Measurements from ENCODE around the gene SVEP1. TPM values are rescaled to one million over a fixed set of nuclear protein-coding genes. Genes with fewer than 3 reads are reported as not detected.
"Not testable (repeated sequence)": the region's sequence is repeated elsewhere in the genome, so short reads cannot be mapped to it uniquely, and the experiment has no call there.

Gene SVEP1
- total and polyA plus RNA-seq, 7 donors: 0.78 to 16.3 (median 5.5) TPM

DNA sequence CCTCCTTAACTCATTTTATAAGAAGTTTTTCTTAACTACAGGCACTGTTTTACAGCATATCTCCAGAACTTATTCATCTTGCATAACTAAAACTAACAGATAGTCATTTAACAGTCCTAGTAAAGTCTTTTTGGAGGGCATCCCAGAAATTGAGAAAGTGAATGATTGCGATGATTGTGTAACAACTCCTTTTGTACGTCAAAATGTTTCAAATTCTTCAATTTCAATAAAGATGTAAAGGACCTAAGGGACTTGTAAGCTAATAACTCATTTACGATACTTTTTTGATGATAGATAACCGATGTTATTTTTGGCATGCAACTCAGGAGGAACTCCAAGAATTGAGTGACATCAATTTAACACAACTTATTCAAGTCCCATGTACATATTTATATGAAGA is 42.7 kb downstream of the SVEP1 start:
- DNase-seq (no peak), ATAC-seq (no peak)
- Histone ChIP-seq H3K4me1 (peaks cover 3% of the 10 kb centered on the region), H3K27me3 (ENCODE audit: insufficient read depth in 3 of 3, low read length in 2 of 3) (no peaks in the 10 kb centered on the region), H3K27ac (no peak overlapping the region), H3K9me3 (no peaks in the 10 kb centered on the region), H3K4me3 (no peak overlapping the region), H3K36me3 (ENCODE audit: insufficient read depth in 1 of 2, low read depth in 1 of 2) (no peaks in the 10 kb centered on the region)
- intact Hi-C loops (cut with DNase I): no loop called here
- 61 to 68% (median 61%) methylated on average over 4 of the region's 4 CpGs for WGBS, 3 donors
- TF ChIP-seq, protein P1, sequence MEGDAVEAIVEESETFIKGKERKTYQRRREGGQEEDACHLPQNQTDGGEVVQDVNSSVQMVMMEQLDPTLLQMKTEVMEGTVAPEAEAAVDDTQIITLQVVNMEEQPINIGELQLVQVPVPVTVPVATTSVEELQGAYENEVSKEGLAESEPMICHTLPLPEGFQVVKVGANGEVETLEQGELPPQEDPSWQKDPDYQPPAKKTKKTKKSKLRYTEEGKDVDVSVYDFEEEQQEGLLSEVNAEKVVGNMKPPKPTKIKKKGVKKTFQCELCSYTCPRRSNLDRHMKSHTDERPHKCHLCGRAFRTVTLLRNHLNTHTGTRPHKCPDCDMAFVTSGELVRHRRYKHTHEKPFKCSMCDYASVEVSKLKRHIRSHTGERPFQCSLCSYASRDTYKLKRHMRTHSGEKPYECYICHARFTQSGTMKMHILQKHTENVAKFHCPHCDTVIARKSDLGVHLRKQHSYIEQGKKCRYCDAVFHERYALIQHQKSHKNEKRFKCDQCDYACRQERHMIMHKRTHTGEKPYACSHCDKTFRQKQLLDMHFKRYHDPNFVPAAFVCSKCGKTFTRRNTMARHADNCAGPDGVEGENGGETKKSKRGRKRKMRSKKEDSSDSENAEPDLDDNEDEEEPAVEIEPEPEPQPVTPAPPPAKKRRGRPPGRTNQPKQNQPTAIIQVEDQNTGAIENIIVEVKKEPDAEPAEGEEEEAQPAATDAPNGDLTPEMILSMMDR (IDR thresholded peaks at IDR 0.05): no peak

DNA sequence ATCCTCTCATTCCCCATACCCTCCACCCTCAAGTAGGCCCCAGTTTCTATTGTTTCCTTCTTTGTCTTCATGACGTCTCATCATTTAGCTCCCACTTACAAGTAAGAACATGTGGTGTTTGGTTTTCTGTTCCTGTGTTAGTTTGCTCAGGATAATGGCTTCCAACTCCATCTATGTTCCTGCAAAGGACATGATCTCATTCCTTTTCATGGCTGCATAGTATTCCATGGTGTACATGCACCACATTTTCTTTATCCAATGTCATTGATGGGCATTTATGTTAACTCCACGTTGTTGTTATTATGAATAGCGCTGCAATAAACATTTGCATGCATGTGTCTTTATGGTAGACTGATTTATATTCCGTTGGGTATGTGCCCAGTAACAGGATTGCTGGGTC is 45.4 kb downstream of the SVEP1 start:
- H3K9me3 ChIP-seq; H3K4me1 ChIP-seq; DNase-seq; intact Hi-C loops (cut with DNase I); H3K36me3 ChIP-seq (ENCODE audit: insufficient read depth in 1 of 2, low read depth in 1 of 2); H3K27ac ChIP-seq; H3K4me3 ChIP-seq; ATAC-seq; H3K27me3 ChIP-seq (ENCODE audit: insufficient read depth in 3 of 3, low read length in 2 of 3): not testable (repeated sequence)
- 85 to 90% (median 90%) methylated on average over 4 of the region's 4 CpGs for WGBS, 3 donors

DNA sequence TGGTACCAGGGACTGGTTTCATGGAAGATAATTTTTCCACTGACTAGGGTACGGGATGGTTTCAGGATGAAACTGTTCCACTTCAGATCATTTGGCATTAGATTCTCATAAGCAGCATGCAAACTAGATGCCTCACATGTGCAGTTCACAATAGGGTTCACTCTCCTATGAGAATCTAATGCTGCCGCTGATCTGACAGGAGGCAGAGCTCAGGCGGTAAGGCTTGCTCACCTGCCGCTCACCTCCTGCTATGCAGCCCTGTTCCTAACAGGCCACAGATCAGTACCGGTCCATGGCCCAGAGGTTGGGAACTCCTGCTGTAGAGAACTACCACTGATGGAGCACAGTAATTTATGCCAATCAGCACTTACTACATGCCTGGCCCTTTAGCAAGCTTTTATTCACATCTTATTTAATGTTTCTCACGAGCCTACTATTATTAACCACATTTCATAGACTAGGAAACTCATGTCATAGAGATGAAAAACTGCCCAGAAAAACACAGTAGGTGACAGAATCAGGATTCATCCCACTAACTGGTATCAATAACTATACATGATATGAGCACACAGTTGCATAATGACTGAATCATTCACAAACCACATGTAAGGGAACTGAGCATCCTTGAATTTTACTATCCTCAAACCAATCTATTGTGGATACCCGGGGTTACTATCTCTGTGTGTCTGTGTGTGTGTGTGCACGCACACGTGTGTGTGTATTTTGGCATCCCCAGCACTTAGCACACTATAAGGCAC is 46.5 kb downstream of the SVEP1 start:
- Histone ChIP-seq H3K27ac (no peak overlapping the region), H3K4me1 (peaks cover 3% of the 10 kb centered on the region), H3K4me3 (no peak overlapping the region), H3K36me3 (ENCODE audit: insufficient read depth in 1 of 2, low read depth in 1 of 2) (no peaks in the 10 kb centered on the region), H3K27me3 (ENCODE audit: insufficient read depth in 3 of 3, low read length in 2 of 3) (no peaks in the 10 kb centered on the region), H3K9me3 (no peaks in the 10 kb centered on the region)
- intact Hi-C loops (cut with DNase I): no loop called here
- ATAC-seq: no peak
- TF ChIP-seq, protein P1 (IDR thresholded peaks at IDR 0.05): no peak
- 68 to 78% (median 71%) methylated on average over 9 of the region's 9 CpGs for WGBS, 3 donors
- DNase-seq: no peak

DNA sequence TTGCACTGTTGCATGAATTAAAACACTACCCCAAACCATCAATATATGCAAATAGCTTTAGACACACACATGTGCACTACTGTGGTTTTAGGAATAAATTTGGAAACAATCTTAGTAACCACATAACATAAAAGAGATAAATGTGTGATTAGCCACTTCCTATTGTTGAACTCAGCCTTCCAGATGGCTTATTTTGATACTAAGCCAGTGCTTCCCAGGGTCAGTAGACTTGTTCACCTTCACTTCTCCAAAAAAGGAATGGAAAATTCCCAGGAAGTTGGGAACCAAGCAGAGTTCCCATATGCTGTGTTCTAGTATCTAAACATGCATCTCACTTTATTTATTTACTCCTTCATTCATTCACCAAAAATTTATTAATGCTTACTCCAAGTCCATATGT is 47.8 kb downstream of the SVEP1 start:
- no peaks in the 10 kb centered on the region for H3K9me3 ChIP-seq
- intact Hi-C loops (cut with DNase I): no loop called here
- no peaks in the 10 kb centered on the region for H3K27me3 ChIP-seq (ENCODE audit: insufficient read depth in 3 of 3, low read length in 2 of 3)
- no peak overlapping the region for H3K4me3 ChIP-seq
- peaks cover 3% of the 10 kb centered on the region for H3K4me1 ChIP-seq
- DNase-seq: no peak
- no peak for ATAC-seq
- TF ChIP-seq, protein P1 (IDR thresholded peaks at IDR 0.05): no peak
- H3K27ac ChIP-seq: no peak overlapping the region
- no peaks in the 10 kb centered on the region for H3K36me3 ChIP-seq (ENCODE audit: insufficient read depth in 1 of 2, low read depth in 1 of 2)

DNA sequence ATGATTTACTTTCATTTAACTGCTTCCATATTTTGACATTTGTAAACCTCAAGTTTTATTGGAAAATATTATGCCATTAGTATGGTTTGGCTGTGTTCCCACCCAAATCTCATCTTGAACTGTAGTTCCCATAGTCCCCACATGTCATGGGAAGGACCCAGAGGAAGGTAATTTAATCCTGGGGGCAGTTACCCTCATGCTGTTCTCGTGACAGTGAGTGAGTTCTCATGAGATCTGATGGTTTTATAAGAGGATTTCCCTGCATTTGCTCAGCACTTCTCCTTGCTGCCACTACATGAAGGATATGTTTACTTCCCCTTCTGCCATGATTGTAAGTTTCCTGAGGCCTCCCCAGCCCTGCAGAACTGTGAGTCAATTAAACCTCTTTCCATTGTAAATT is 48.3 kb downstream of the SVEP1 start:
- 23 to 37% (median 30%) methylated on average over 1 of the region's 1 CpG for WGBS, 3 donors
- H3K36me3 ChIP-seq (ENCODE audit: insufficient read depth in 1 of 2, low read depth in 1 of 2); ATAC-seq; H3K27ac ChIP-seq; H3K4me1 ChIP-seq; H3K27me3 ChIP-seq (ENCODE audit: insufficient read depth in 3 of 3, low read length in 2 of 3); H3K9me3 ChIP-seq; DNase-seq; intact Hi-C loops (cut with DNase I); H3K4me3 ChIP-seq: not testable (repeated sequence)

DNA sequence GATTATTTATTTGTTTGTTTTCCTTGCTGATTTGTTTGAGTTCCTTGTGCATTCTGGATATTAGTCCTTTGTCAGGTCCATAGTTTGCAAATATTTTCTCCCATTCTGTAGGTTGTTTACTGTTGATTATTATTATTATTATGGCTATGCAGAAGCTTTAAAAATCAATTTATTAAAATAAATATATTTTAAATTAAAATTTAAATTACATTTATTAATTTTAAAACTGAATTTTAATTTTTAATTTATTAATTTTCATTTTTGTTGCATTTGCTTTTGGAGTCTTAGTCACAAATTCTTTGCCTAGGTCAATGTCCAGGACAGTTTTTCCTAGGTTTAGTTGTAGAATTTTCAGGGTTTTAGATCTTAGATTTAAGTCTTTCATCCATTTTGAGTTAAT is 50.9 kb downstream of the SVEP1 start:
- no peak for ATAC-seq
- Histone ChIP-seq H3K27me3 (ENCODE audit: insufficient read depth in 3 of 3, low read length in 2 of 3) (no peaks in the 10 kb centered on the region), H3K4me1 (no peaks in the 10 kb centered on the region), H3K27ac (no peak overlapping the region), H3K36me3 (ENCODE audit: insufficient read depth in 1 of 2, low read depth in 1 of 2) (no peaks in the 10 kb centered on the region), H3K4me3 (no peak overlapping the region), H3K9me3 (no peaks in the 10 kb centered on the region)
- intact Hi-C loops (cut with DNase I): no loop called here
- TF ChIP-seq, protein P1 (IDR thresholded peaks at IDR 0.05): no peak
- no peak for DNase-seq
